Adipocyte (in vitro differentiated cells): ENCODE data around the gene ZBTB24.
A peak's percentile ranks its signal among the peaks of the same experiment; 100 is the strongest.
"Not testable (repeated sequence)": the region's sequence is repeated elsewhere in the genome, so short reads cannot be mapped to it uniquely, and the experiment has no call there.

Experiments used
- DNase-seq: peaks from one replicate; pipeline ENCODE4 v3.0.0-alpha.2; 2015; ENCODE audit warnings: low read depth
- H3K27me3 ChIP-seq: replicated peaks from 2 replicates; pipeline ENCODE4 v1.7.0; 2013; ENCODE audit warnings: mild to moderate bottlenecking, low read length, moderate library complexity; ENCODE audit not compliant: control insufficient read depth, insufficient read depth
- H3K36me3 ChIP-seq: 2 replicates; pipeline ENCODE4 v1.7.0; 2013; ENCODE audit warnings: low read length, mild to moderate bottlenecking, moderate library complexity; ENCODE audit not compliant: control insufficient read depth, insufficient read depth, severe bottlenecking
- H3K4me1 ChIP-seq: 2 replicates; pipeline ENCODE4 v1.7.0; 2013; ENCODE audit warnings: mild to moderate bottlenecking, low read length, moderate library complexity; ENCODE audit not compliant: control insufficient read depth, insufficient read depth
- H3K4me3 ChIP-seq: 2 replicates; pipeline ENCODE4 v1.7.0; 2013; ENCODE audit warnings: mild to moderate bottlenecking, low read length, moderate library complexity
- H3K9ac ChIP-seq: 2 replicates; pipeline ENCODE4 v1.7.0; 2013; ENCODE audit warnings: mild to moderate bottlenecking, low read length, moderate library complexity
- H3K9me3 ChIP-seq: 2 replicates; pipeline ENCODE4 v1.7.0; 2013; ENCODE audit warnings: mild to moderate bottlenecking, low read length, moderate library complexity; ENCODE audit not compliant: control insufficient read depth

The ZBTB24 gene

GRCh38 chr6:109467696-109468095 lies 15.3 kb downstream of the ZBTB24 start:
- Histone ChIP-seq H3K27me3 (no peaks in the 10 kb centered on the region), H3K4me3 (no peak overlapping the region), H3K9ac (no peak overlapping the region), H3K9me3 (no peaks in the 10 kb centered on the region), H3K4me1 (no peaks in the 10 kb centered on the region), H3K36me3 (peaks cover 98% of the 10 kb centered on the region)
- DNase-seq = no peak

GRCh38 chr6:109466212-109466923 lies 16.7 kb downstream of the ZBTB24 start:
- no peak overlapping the region for H3K9ac ChIP-seq
- no peak for DNase-seq
- no peaks in the 10 kb centered on the region for H3K27me3 ChIP-seq
- H3K4me1 ChIP-seq = no peaks in the 10 kb centered on the region
- no peak overlapping the region for H3K4me3 ChIP-seq
- H3K9me3 ChIP-seq = no peaks in the 10 kb centered on the region
- peaks cover 98% of the 10 kb centered on the region for H3K36me3 ChIP-seq

GRCh38 chr6:109465772-109466171 lies 17.2 kb downstream of the ZBTB24 start:
- Histone ChIP-seq H3K4me3 (no peak overlapping the region), H3K36me3 (peaks cover 97% of the 10 kb centered on the region), H3K9ac (no peak overlapping the region), H3K9me3 (no peaks in the 10 kb centered on the region), H3K27me3 (no peaks in the 10 kb centered on the region), H3K4me1 (no peaks in the 10 kb centered on the region)
- DNase-seq = no peak

GRCh38 chr6:109461733-109462526 lies 21.1 kb downstream of the ZBTB24 start:
- Histone ChIP-seq H3K4me3 (no peak overlapping the region), H3K4me1 (peaks cover 9% of the 10 kb centered on the region), H3K9me3 (no peaks in the 10 kb centered on the region), H3K36me3 (peaks cover 58% of the 10 kb centered on the region), H3K27me3 (no peaks in the 10 kb centered on the region), H3K9ac (no peak overlapping the region)
- DNase-seq = no peak

- H3K36me3 ChIP-seq = peaks cover 51% of the 10 kb centered on the region
- H3K4me1 ChIP-seq = peaks cover 16% of the 10 kb centered on the region
- H3K27me3 ChIP-seq, DNase-seq, H3K9me3 ChIP-seq, H3K4me3 ChIP-seq, H3K9ac ChIP-seq: not testable (repeated sequence)
Observed at GRCh38 chr6:109461205-109461604, 21.8 kb downstream of the ZBTB24 start.

GRCh38 chr6:109460161-109460829 lies 22.7 kb downstream of the ZBTB24 start:
- Histone ChIP-seq H3K9ac (no peak overlapping the region), H3K9me3 (no peaks in the 10 kb centered on the region), H3K36me3 (peaks cover 42% of the 10 kb centered on the region), H3K4me3 (no peak overlapping the region), H3K4me1 (peaks cover 17% of the 10 kb centered on the region), H3K27me3 (no peaks in the 10 kb centered on the region)
- DNase-seq = no peak

- H3K4me1 ChIP-seq = peaks cover 25% of the 10 kb centered on the region
- no peaks in the 10 kb centered on the region for H3K9me3 ChIP-seq
- H3K36me3 ChIP-seq = peaks cover 28% of the 10 kb centered on the region
- DNase-seq = no peak
- no peaks in the 10 kb centered on the region for H3K27me3 ChIP-seq
- no peak overlapping the region for H3K4me3 ChIP-seq
- no peak overlapping the region for H3K9ac ChIP-seq
Observed at GRCh38 chr6:109458774-109459531, 24.1 kb downstream of the ZBTB24 start.

- Histone ChIP-seq H3K9ac (peak overlapping the region; percentile 90), H3K4me1 (peaks cover 25% of the 10 kb centered on the region), H3K4me3 (peak overlapping the region; percentile 85), H3K9me3 (no peaks in the 10 kb centered on the region), H3K27me3 (no peaks in the 10 kb centered on the region), H3K36me3 (peaks cover 16% of the 10 kb centered on the region)
- no peak for DNase-seq
Observed at GRCh38 chr6:109457562-109457996, 25.4 kb downstream of the ZBTB24 start.

- peak overlapping the region; percentile 85 for H3K4me3 ChIP-seq
- H3K4me1 ChIP-seq = peaks cover 25% of the 10 kb centered on the region
- peak overlapping the region; percentile 90 for H3K9ac ChIP-seq
- H3K36me3 ChIP-seq = peaks cover 13% of the 10 kb centered on the region
- DNase-seq = no peak
- H3K27me3 ChIP-seq = no peaks in the 10 kb centered on the region
- no peaks in the 10 kb centered on the region for H3K9me3 ChIP-seq
Observed at GRCh38 chr6:109456710-109457561, 26.1 kb downstream of the ZBTB24 start.

- H3K27me3 ChIP-seq = no peaks in the 10 kb centered on the region
- no peak for DNase-seq
Observed at GRCh38 chr6:109456111-109456583, 26.9 kb downstream of the ZBTB24 start.

More at GRCh38 chr6:109456111-109456583, 26.9 kb downstream of the ZBTB24 start:
- H3K36me3 ChIP-seq = peaks cover 13% of the 10 kb centered on the region
- peak overlapping the region; percentile 85 for H3K4me3 ChIP-seq
- peak overlapping the region; percentile 90 for H3K9ac ChIP-seq
- no peaks in the 10 kb centered on the region for H3K9me3 ChIP-seq
- H3K4me1 ChIP-seq = peaks cover 25% of the 10 kb centered on the region
